ENCODE measurements around the gene GOSR2.
A peak's percentile ranks its signal among the peaks of the same experiment; 100 is the strongest.

The GOSR2 gene

GRCh38 chr17:46922804-46923635 is at the start of gene GOSR2:
Gene GOSR2 (plus strand): TSS chr17:46923160. CDS start chr17:46923193, 33 bp downstream.
- peak; percentile 80 to 92 for DNase-seq

GRCh38 chr17:46873941-46874645 is 48.9 kb upstream of the GOSR2 start:
- no peak for DNase-seq

DNA sequence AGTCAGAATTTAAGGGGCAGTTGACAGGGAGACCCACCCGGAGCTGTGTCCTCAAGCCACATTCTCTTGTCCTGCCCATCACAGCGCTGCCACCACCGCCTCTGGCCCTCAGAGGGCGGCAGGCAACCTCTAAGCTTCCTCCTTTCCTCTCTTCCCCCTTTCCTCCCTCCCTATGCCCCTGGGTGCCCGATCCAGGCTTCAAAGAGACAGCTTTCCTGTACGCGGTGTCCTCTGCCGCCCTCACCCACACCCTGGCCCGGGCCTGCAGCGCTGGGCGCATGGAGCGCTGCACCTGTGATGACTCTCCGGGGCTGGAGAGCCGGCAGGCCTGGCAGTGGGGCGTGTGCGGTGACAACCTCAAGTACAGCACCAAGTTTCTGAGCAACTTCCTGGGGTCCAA is 48.1 kb upstream of the GOSR2 start:
- no peak for DNase-seq

GRCh38 chr17:46875849-46876352 is 47.1 kb upstream of the GOSR2 start:
- no peak for DNase-seq

DNA sequence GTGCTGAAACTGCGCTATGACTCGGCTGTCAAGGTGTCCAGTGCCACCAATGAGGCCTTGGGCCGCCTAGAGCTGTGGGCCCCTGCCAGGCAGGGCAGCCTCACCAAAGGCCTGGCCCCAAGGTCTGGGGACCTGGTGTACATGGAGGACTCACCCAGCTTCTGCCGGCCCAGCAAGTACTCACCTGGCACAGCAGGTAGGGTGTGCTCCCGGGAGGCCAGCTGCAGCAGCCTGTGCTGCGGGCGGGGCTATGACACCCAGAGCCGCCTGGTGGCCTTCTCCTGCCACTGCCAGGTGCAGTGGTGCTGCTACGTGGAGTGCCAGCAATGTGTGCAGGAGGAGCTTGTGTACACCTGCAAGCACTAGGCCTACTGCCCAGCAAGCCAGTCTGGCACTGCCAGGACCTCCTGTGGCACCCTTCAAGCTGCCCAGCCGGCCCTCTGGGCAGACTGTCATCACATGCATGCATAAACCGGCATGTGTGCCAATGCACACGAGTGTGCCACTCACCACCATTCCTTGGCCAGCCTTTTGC is 46.5 kb upstream of the GOSR2 start:
- peak; percentile 39 to 51 for DNase-seq

GRCh38 chr17:46876926-46877325 is 46.0 kb upstream of the GOSR2 start:
- no peak for DNase-seq

- no peak for DNase-seq
Measured at GRCh38 chr17:46877466-46877865, 45.5 kb upstream of the GOSR2 start.

GRCh38 chr17:46878055-46878454 is 44.9 kb upstream of the GOSR2 start:
- DNase-seq, result no peak

DNA sequence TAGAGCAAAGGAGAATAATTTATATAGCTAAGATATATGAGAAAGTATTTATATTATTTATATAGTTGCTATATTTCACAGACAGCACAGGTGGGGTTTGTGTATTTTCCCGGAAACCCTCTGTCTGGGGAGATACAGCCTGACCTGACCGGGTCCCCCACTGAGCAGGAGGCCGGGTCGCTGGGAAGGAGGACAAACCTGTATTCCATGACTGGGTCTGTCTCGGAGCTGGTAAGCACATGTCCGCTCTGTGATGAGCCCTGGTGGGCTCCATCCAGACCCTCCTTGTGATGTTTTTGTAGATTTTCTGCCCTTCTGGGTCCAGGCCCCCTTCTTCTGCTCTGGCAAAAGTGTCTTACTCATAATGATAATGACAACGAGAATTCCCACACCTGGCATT is 43.9 kb upstream of the GOSR2 start:
- no peak for DNase-seq

GRCh38 chr17:46881015-46881414 is 41.9 kb upstream of the GOSR2 start:
- no peak for DNase-seq

GRCh38 chr17:46882666-46883065 is 40.3 kb upstream of the GOSR2 start:
- DNase-seq, result no peak

DNA sequence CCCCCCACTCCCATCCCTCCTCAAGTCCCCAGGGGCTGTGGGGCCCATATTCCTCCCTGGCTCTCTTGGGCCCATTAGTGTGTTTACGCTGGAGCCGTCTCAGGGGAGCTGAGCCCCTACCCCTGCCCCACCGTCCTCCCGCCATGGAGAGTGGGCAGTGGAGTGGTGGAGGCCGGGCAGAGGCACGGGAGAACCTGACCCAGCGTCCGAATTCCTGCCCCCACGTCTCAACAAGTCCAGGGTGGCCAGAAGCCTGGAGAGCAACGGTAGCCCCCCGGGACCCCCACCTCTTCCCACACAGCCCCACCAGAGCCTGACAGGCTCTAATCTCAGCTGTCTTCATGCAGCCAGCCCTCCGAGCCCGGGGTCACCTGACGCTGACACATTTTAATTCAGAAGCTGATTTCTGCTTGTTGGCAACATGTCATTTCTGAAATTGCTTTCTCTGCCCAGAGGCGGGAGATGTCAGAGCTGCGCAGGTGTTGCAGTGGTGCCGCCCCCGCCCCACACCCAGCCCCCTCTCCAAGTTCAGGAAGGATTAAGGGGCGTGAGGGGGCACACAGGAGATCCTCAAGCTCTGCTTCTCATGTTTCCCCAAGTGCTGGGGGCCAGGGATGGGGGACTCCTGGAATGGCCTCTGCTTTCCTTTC is 39.0 kb upstream of the GOSR2 start:
- no peak for DNase-seq

DNA sequence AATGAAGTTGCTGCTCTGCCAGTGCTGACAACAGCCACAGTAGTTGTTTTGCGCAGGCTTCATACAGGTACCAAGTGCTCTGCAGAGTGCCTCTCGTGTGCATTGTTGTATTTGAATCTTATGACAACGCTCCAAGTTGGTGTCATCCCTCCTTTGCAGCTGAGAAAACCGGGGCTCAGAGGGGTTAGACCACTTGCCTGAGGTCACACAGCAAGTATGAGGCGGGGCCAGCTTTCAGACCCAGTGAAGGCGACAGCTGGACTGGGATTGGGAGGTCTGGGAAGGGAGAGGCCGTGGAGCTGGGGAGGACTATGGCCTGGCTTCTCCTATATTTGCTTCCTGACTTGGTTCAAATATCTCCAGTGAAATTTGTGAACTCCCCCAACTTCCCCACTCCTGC is 38.4 kb upstream of the GOSR2 start:
- DNase-seq, result no peak

DNA sequence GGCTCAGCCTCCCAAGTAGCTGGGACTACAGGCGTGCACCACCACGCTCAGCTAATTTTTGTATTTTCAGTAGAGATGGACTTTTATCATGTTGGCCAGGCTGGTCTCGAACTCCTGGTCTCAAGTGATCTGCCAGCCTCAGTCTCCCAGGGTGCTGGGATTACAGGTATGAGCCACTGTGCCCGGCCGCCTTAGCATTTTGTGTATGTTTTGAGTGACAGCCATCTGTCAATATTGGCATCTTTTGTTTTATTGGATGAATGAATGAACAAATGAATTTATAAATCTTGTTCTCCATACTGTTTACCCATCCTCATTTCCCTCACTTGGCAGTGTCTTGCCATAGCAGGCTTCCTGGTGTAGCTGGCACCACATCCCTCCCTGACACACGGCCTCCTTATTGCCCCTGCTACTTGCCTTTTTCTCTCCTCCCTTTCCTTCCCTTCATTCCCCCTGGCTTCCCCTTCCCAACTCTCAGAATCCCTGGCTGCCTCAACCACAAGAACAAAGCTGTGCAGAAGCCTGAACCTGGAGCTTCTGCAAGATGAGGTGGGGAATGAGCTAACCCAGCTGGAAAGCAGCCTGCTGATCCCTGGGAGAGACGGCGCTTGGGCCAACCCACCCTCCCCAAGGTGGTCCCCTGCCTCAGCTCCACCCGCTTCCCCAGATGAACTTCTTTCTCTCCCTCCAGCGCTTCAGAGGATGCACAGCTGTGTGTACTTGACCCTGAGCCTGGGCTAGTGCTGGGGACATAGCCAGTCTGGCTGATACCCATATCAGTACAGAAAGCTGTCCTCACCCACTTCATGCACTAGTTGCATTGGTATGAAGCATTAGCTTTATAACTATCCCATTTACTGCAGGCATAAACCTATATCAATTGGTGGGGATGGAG is 37.3 kb upstream of the GOSR2 start:
- DNase-seq, result no peak

DNA sequence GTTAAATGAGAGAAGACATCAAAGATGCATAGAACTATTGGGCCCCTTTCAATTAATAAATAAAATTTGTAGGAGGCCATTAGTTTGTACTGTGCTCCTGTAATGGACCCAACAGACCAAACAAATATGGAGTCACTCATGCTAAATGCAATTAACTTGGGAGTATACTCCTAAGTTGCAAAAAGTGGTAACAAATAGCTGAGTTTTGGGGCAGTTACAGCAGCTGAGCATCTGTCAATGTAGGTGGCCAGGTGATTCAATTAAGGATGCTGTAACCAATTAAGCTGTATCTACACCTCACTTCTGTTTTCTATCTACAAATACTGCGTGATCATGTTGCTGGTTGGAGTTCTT is 36.7 kb upstream of the GOSR2 start:
- DNase-seq, result no peak

DNA sequence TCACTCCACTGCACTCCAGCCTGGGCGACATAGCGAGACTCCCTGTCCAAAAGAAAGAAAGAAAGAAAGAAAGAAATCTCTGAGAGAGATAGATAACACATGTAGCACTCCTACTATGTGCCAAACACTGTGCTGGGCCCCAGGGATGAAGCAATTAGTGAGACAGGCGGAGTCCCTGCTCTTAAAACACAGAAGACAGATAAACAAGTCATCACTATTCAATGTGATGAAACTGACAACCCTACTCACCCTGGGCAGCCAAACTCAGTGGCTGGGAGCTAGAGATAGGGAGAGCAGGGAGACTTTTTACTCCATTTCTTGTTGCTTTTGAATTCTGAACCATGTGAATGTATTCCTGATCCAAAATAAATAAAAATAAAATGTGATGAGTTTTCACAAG is 35.2 kb upstream of the GOSR2 start:
- no peak for DNase-seq

GRCh38 chr17:46888727-46889126 is 34.2 kb upstream of the GOSR2 start:
- no peak for DNase-seq

DNA sequence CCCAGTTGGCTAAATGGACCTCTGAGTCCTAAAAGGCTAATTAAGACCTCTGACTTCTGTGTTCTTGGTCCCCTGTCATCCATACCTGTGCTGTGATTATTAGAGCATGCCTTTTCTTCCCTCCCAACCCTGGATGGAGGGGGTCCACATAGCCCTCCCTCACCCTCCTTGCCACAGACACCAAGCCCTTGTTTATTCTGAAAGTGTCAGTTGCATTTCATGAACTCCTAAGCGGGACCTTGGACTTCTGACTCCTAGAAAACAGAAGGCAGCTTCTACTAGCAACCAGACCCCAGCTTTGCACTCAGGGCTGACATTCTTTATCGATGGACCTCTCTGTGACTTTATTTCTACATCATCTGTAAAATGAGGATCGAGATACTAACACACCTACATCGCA is 33.4 kb upstream of the GOSR2 start:
- DNase-seq, result no peak

DNA sequence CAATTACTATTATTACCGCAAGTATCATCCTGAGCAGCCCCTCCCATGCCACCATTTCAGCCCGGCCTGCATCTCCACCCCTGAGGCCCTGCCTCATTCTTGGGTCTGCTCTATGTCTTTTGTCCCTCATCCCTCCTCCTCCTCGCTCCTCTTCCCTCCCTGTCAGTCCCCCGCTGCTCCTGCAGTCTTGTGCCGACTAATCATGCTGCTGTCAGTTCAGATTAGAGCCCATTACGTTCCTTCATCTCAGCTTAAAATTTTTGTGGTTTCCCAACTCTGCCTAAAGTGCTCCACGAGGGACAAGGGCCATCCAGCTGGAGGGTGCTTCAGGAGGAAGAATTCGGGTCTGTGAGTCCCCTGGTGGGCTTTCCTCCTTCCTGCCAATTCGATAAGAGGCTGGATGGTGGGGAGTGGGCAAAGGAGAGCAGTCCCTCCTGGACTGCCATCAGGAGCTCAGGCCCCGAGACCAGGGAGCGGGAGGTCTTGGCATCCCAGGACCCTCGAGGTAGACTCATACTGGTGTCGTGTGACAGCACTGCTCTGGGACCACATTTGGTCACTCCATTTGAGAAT is 32.9 kb upstream of the GOSR2 start:
- DNase-seq, result no peak

DNA sequence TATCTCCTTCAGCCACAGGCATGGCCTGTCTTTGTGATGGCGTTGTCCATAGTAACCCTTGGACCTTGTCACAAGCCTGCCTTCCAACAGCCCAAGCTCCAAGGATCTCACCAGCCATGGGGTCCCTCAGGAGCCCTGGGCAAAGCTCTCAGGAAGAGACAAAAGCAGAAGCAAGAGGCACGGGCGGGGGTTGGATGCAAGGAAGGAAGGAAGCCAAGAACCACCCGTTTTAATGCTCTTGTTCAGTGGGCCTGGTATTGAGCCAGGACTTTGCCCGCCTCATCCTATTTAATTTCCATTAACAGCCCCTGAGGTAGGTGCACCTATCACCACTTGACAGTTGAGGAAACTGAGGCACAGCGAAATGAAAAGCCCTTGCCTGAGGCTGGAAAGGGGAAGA is 32.3 kb upstream of the GOSR2 start:
- DNase-seq, result no peak

DNA sequence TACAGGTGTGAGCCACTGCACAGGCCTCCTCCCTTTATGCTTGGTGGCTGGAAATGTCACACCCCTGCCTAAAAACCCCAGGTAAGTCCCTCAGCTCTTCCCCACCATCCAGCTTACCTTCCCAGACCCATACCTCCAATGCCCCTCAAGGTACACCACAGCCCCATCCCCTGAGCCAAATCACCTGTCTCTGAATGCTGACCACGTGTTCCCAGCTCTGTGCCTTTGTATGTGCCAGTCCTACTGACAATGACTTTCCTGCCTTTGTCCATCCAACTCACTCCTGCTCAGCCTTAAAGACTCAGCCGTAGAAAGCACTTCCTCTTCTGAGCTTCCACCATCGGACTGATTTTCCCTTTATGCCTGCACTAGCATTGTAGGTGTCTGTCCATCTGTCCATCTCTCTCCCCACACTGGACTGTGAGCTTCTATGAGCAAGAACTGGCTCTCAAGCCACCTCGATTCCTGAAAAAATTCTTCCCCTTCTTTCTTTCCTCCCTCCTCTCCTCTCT is 30.7 kb upstream of the GOSR2 start:
- no peak for DNase-seq

DNA sequence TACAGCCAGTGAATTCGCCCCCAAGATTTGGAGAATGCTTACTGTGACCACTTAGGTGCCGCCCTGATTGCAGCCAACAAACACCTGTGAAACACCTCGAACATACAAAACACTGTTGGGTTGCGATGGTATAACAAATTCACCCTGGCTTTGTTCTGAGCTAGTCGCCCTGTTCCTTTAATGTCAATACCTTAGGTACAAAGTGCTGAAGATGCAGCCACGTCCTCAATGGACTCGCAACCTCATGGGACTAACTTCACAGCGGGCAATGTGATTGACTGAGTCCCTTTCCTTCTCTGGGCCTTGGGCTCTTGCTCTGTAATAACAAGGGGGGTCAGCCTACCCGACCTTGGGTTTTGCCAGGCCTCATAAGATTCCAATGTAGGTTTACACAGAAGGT is 28.9 kb upstream of the GOSR2 start:
- no peak for DNase-seq

Measured in NCI-H187 (cell line).